Stimulated activated CD4-positive, alpha-beta T cell treated with anti-CD3 and anti-CD28 coated beads, Interleukin-4, amount 100 ng/mL, for 48 hours (primary cell): ENCODE data around the gene MUC4.

Experiments used
- DNase-seq, 2 donors: peaks; one replicate each; pipeline ENCODE4 v3.0.0-alpha.2; 2020; ENCODE audit warnings: low read depth in 2 of 2

The MUC4 gene

GRCh38 chr3:195699388-195699771 lies 112.3 kb downstream of the MUC4 start:
- DNase-seq = no peak

GRCh38 chr3:195698647-195699387 lies 112.9 kb downstream of the MUC4 start:
- DNase-seq = no peak

- DNase-seq = no peak
These were observed 113.4 kb downstream of the MUC4 start for GRCh38 chr3:195698325-195698646.

- no peak for DNase-seq
These were observed 114.0 kb downstream of the MUC4 start for GRCh38 chr3:195697582-195698324.
